Liver (tissue), 9 donors: ENCODE data around the gene SHROOM1. TPM values are rescaled to one million over a fixed set of nuclear protein-coding genes. Genes with fewer than 3 reads are reported as not detected.

Experiments
- DNase-seq: peaks from one replicate; pipeline ENCODE4 v3.0.0-alpha.2; 2017; ENCODE audit warnings: low spot score
- H3K27ac ChIP-seq, 2 donors: one replicate each; pipeline ENCODE4 v1.7.0; 2013; ENCODE audit warnings: inconsistent platforms in 2 of 2, low read length in 2 of 2, control low read depth in 1 of 2, low read depth in 1 of 2, mild to moderate bottlenecking in 1 of 2
- H3K27me3 ChIP-seq, 4 donors: one replicate each; pipeline versions ENCODE4 v1.6.1 to v1.7.0; 2013; ENCODE audit warnings: low read length in 3 of 4, inconsistent platforms in 1 of 4, mild to moderate bottlenecking in 1 of 4, moderate library complexity in 1 of 4; ENCODE audit not compliant: control insufficient read depth in 4 of 4, insufficient read depth in 4 of 4
- H3K36me3 ChIP-seq, 4 donors: one replicate each; pipeline versions ENCODE4 v1.6.1 to v1.7.0; 2013; ENCODE audit warnings: low read length in 3 of 4, mild to moderate bottlenecking in 3 of 4, low read depth in 1 of 4, moderate library complexity in 1 of 4; ENCODE audit not compliant: control insufficient read depth in 4 of 4, insufficient read depth in 3 of 4
- H3K4me1 ChIP-seq, 4 donors: one replicate each; pipeline versions ENCODE4 v1.6.1 to v1.7.0; 2013; ENCODE audit warnings: low read length in 3 of 4, mild to moderate bottlenecking in 3 of 4, moderate library complexity in 1 of 4; ENCODE audit not compliant: control insufficient read depth in 4 of 4, insufficient read depth in 4 of 4
- H3K4me3 ChIP-seq, 3 donors: one replicate each; pipeline versions ENCODE4 v1.6.1 to v1.7.0; 2013; ENCODE audit warnings: low read length in 3 of 3, control low read depth in 1 of 3, low read depth in 1 of 3, mild to moderate bottlenecking in 1 of 3
- H3K9ac ChIP-seq, 2 donors: one replicate each; pipeline ENCODE4 v1.7.0; 2013; ENCODE audit warnings: low read length in 2 of 2, mild to moderate bottlenecking in 2 of 2, moderate library complexity in 2 of 2, control low read depth in 1 of 2, low read depth in 1 of 2
- H3K9me3 ChIP-seq, 4 donors: one replicate each; pipeline versions ENCODE4 v1.6.1 to v1.7.0; 2013; ENCODE audit warnings: low read length in 3 of 4; ENCODE audit not compliant: control insufficient read depth in 4 of 4
- EGR1 ChIP-seq, 2 donors: IDR thresholded peaks; 2 replicates each; pipeline ENCODE4 v1.6.1; 2016 to 2018; ENCODE audit warnings: antibody characterized with exemption in 2 of 2, low read depth in 2 of 2
- FOXA1 ChIP-seq: IDR thresholded peaks from 2 replicates; pipeline ENCODE4 v1.6.1; 2016; ENCODE audit warnings: antibody characterized with exemption
- FOXA2 ChIP-seq: IDR thresholded peaks from 2 replicates; pipeline ENCODE4 v1.6.1; 2016; ENCODE audit warnings: antibody characterized with exemption
- HNF4A ChIP-seq, 2 donors: conservative IDR thresholded peaks; 2 replicates each; pipeline ENCODE4 v1.6.1; 2016; ENCODE audit warnings: antibody characterized with exemption in 2 of 2, mild to moderate bottlenecking in 2 of 2
- HNF4G ChIP-seq: IDR thresholded peaks from 2 replicates; pipeline ENCODE4 v1.6.1; 2016; ENCODE audit warnings: antibody characterized with exemption
- JUND ChIP-seq, 2 donors: IDR thresholded peaks; 2 replicates each; pipeline ENCODE4 v1.6.1; 2016; ENCODE audit warnings: antibody characterized with exemption in 2 of 2
- MAX ChIP-seq: IDR thresholded peaks from 2 replicates; pipeline ENCODE4 v1.6.1; 2016; ENCODE audit warnings: antibody characterized with exemption
- NR2F2 ChIP-seq: IDR thresholded peaks from 2 replicates; pipeline ENCODE4 v1.6.1; 2016; ENCODE audit warnings: antibody characterized with exemption
- RAD21 ChIP-seq, 2 donors: IDR thresholded peaks; 2 replicates each; pipeline ENCODE4 v1.6.1; 2016; ENCODE audit warnings: antibody characterized with exemption in 2 of 2, mild to moderate bottlenecking in 2 of 2
- REST ChIP-seq: IDR thresholded peaks from 2 replicates; pipeline ENCODE4 v1.6.1; 2016; ENCODE audit warnings: antibody characterized with exemption, mild to moderate bottlenecking
- RXRA ChIP-seq, 2 donors: IDR thresholded peaks; 2 replicates each; pipeline ENCODE4 v1.6.1; 2017 to 2018; ENCODE audit warnings: antibody characterized with exemption in 2 of 2, mild to moderate bottlenecking in 1 of 2
- SP1 ChIP-seq: IDR thresholded peaks from 2 replicates; pipeline ENCODE4 v1.6.1; 2018; ENCODE audit warnings: antibody characterized with exemption, mild to moderate bottlenecking
- TAF1 ChIP-seq: conservative IDR thresholded peaks from 2 replicates; pipeline ENCODE4 v1.6.1; 2016; ENCODE audit warnings: antibody characterized with exemption, mild to moderate bottlenecking
- YY1 ChIP-seq: IDR thresholded peaks from 2 replicates; pipeline ENCODE4 v1.6.1; 2016; ENCODE audit warnings: antibody characterized with exemption, mild to moderate bottlenecking
- WGBS: extraction: QIAGEN DNeasy Blood & Tissue Kit; methylation state at CpG from one replicate; pipeline ENCODE4 v1.1.7; 2013; 5-methylcytosine and 5-hydroxymethylcytosine counted together
- polyA plus RNA-seq, 2 donors: library from polyadenylated mRNA; stranded (reverse) in 1 of 2; unstranded in 1 of 2; fragments of 200-250 nt in 1 of 2; fragments of >200 nt in 1 of 2; fragmentation: Nextera tagmentation in 1 of 2; extraction: Ambion mirVana in 1 of 2; gene quantifications; one replicate each; pipeline versions ENCODE4 v1.2.1 to v1.2.3, GENCODE V29; 2013 to 2015
- total RNA-seq, 2 donors: library from RNA; depleted of rRNA; stranded (reverse); fragments of >200 nt; gene quantifications; one replicate each; pipeline ENCODE4 v1.2.3, GENCODE V29; 2014
- TF ChIP-seq, protein P1 (sequence below): IDR thresholded peaks from 2 replicates; pipeline ENCODE4 v1.6.1; 2016; ENCODE audit warnings: antibody characterized with exemption
- TF ChIP-seq, protein P2 (sequence below): fragments of 150-350 bp; IDR thresholded peaks from 2 replicates; pipeline ENCODE4 v1.5.1; 2017; ENCODE audit warnings: improper control_type of control experiment, low read depth, low read length; ENCODE audit not compliant: missing input control
- donor health status: healthy.
- donor health status: healthy.
- donor health status: healthy.
- donor health status: healthy.
- donor health status: healthy.

The SHROOM1 gene
- total and polyA plus RNA-seq, 4 donors = 6.1 to 28.5 (median 18.3) TPM

DNA sequence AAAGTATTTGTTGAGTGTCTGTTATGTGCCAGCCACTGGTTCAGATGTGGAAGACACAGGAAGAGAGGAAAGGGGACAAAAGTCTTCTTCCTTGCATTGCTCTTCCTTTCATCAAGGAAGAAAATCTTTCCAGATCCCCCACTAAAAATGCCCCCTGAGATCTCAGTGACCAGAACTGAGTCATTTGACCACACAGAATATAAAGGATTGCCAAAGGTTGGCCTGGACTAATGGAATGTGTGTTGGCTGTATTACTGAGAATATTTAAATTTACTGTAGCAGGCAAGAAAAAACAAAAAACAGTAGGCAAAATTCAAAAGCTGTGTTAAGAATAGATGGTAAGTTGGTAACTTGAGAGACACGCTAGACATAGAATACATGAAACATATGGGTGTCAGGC is 43.4 kb downstream of the SHROOM1 start:
- H3K4me1 ChIP-seq = peaks cover 0 to 26% (median 19%) of the 10 kb centered on the region in 4 donors
- no peak overlapping the region for H3K4me3 ChIP-seq
- TF ChIP-seq EGR1 (IDR thresholded peaks at IDR 0.05; ENCODE audit: low read depth in 2 of 2) (no peak), HNF4A (conservative IDR thresholded peaks at IDR 0.05) (no peak)
- WGBS = 96% methylated on average over 1 of the region's 1 CpG
- H3K9me3 ChIP-seq = no peaks in the 10 kb centered on the region
- no peaks in the 10 kb centered on the region for H3K27me3 ChIP-seq
- no peaks in the 10 kb centered on the region for H3K36me3 ChIP-seq
- no peak overlapping the region for H3K9ac ChIP-seq
- no peak for DNase-seq
- no peak overlapping the region for H3K27ac ChIP-seq

GRCh38 chr5:132785864-132786263 is 44.6 kb downstream of the SHROOM1 start:
- Histone ChIP-seq H3K9ac (no peak overlapping the region), H3K27ac (no peak overlapping the region), H3K36me3 (no peaks in the 10 kb centered on the region), H3K4me3 (no peak overlapping the region), H3K27me3 (no peaks in the 10 kb centered on the region), H3K9me3 (no peaks in the 10 kb centered on the region), H3K4me1 (peaks cover 0 to 26% (median 19%) of the 10 kb centered on the region in 4 donors)
- TF ChIP-seq REST = no peak
- no peak for TF ChIP-seq EGR1 (IDR thresholded peaks at IDR 0.05; ENCODE audit: low read depth in 2 of 2)
- TF ChIP-seq FOXA2 = no peak
- TF ChIP-seq RAD21 (IDR thresholded peaks at IDR 0.05) = no peak
- WGBS = 93% methylated on average over 4 of the region's 4 CpGs
- no peak for DNase-seq

- H3K9me3 ChIP-seq = no peaks in the 10 kb centered on the region
- H3K4me1 ChIP-seq = peaks cover 0 to 23% (median 18%) of the 10 kb centered on the region in 4 donors
- TF ChIP-seq RXRA (IDR thresholded peaks at IDR 0.05) = no peak
- TF ChIP-seq, protein P1, sequence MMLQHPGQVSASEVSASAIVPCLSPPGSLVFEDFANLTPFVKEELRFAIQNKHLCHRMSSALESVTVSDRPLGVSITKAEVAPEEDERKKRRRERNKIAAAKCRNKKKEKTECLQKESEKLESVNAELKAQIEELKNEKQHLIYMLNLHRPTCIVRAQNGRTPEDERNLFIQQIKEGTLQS = no peak
- TF ChIP-seq FOXA1 = no peak
- TF ChIP-seq YY1 = no peak
- WGBS = 85% methylated on average over 5 of the region's 5 CpGs
- H3K36me3 ChIP-seq = no peaks in the 10 kb centered on the region
- no peak overlapping the region for H3K4me3 ChIP-seq
- no peak for DNase-seq
- no peak overlapping the region for H3K9ac ChIP-seq
- H3K27ac ChIP-seq = no peak overlapping the region
- no peaks in the 10 kb centered on the region for H3K27me3 ChIP-seq
Measured at GRCh38 chr5:132785365-132785764, 45.1 kb downstream of the SHROOM1 start.

- Histone ChIP-seq H3K27ac (no peak overlapping the region), H3K9ac (no peak overlapping the region), H3K27me3 (no peaks in the 10 kb centered on the region), H3K4me3 (no peak overlapping the region), H3K4me1 (peaks cover 0 to 10% (median 4%) of the 10 kb centered on the region in 4 donors), H3K36me3 (no peaks in the 10 kb centered on the region), H3K9me3 (no peaks in the 10 kb centered on the region)
- WGBS = 72% methylated on average over 4 of the region's 4 CpGs
- no peak for DNase-seq
- TF ChIP-seq HNF4G = no peak
- TF ChIP-seq TAF1 = no peak
- no peak for TF ChIP-seq MAX
- TF ChIP-seq SP1 = no peak
- no peak for TF ChIP-seq HNF4A (conservative IDR thresholded peaks at IDR 0.05)
- no peak for TF ChIP-seq EGR1 (IDR thresholded peaks at IDR 0.05; ENCODE audit: low read depth in 2 of 2)
- TF ChIP-seq REST = no peak
- TF ChIP-seq, protein P2, sequence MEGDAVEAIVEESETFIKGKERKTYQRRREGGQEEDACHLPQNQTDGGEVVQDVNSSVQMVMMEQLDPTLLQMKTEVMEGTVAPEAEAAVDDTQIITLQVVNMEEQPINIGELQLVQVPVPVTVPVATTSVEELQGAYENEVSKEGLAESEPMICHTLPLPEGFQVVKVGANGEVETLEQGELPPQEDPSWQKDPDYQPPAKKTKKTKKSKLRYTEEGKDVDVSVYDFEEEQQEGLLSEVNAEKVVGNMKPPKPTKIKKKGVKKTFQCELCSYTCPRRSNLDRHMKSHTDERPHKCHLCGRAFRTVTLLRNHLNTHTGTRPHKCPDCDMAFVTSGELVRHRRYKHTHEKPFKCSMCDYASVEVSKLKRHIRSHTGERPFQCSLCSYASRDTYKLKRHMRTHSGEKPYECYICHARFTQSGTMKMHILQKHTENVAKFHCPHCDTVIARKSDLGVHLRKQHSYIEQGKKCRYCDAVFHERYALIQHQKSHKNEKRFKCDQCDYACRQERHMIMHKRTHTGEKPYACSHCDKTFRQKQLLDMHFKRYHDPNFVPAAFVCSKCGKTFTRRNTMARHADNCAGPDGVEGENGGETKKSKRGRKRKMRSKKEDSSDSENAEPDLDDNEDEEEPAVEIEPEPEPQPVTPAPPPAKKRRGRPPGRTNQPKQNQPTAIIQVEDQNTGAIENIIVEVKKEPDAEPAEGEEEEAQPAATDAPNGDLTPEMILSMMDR = no peak
- TF ChIP-seq JUND (IDR thresholded peaks at IDR 0.05) = no peak
- TF ChIP-seq NR2F2 = no peak
Measured at GRCh38 chr5:132782101-132782500, 48.3 kb downstream of the SHROOM1 start.
